ENCODE data around the gene CAPN13. TPM values are rescaled to one million over a fixed set of nuclear protein-coding genes. Genes with fewer than 3 reads are reported as not detected.

Gene CAPN13
- total RNA-seq, 2 experiments from 2014 or later, result not detected

DNA sequence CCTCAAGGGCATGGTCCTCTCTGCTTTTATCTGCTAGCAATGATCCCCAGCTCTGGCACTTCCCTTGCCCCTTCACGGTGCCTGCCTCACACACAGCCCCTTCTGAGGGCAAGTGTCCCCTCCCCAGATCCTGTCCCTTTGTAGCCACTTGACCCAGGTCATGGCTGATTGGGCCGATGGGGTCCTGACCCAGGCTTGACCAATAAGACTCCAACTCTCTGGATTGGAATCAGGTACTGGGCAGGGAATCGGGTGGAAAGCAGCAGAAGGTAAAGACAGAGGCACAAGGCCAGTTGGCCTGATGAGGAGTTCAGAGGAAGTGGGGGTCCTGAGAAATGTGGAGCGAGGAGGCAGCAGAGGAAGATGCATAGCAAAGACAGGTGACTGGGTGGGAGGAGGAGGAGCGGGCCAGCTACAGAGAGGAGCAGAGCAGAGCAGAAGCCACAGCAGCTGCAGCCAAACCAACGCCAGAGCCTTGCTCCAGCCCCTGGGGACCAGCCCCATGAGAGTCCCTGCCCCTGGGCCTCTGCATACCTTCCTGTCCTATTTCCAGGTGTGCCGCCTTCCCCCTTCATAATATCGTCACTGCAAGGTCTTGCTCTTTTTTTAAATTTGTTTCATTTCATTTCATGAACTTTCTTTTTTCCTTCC lies 39.1 kb downstream of the CAPN13 start:
- no peak for DNase-seq
- no peaks in the 10 kb centered on the region for H3K9me3 Mint-ChIP-seq
- no peak overlapping the region for H3K27ac Mint-ChIP-seq
- CTCF ChIA-PET, result interaction anchor here (1.5 kb wide), 1 partner anchor 57 kb away, joined by 3 read pairs; no protein-coding TSS in a partner anchor
- H3K27me3 Mint-ChIP-seq, result peaks cover 17% of the 10 kb centered on the region
- no peaks in the 10 kb centered on the region for H3K36me3 Mint-ChIP-seq
- POLR2A ChIA-PET, result no interaction called here
- H3K4me1 Mint-ChIP-seq (ENCODE audit: low read depth), result no peaks in the 10 kb centered on the region
- H3K4me3 Mint-ChIP-seq, result no peak overlapping the region
- intact Hi-C loops (cut with micrococcal nuclease), result no loop called here

DNA sequence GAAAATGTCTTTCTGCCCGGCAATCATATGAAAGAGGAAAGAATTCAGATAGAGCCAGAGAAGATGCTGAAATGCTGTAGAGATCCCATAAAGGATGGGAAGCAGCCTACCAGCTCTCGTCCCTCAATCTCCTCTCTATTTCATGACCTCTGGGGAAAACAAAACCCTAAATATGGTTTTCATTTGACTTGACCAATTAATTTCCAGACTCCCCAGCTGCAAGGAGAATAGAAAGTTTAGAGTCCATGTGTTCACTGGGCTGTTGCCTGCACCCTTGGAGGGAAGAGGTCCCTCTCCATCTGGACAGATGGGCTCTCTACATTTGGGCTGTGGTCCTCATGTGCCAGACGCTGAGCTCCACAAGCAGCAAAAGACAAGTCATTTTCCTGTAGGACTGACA lies 40.6 kb downstream of the CAPN13 start:
- Mint-ChIP-seq H3K4me3 (no peak overlapping the region), H3K27ac (no peak overlapping the region), H3K4me1 (ENCODE audit: low read depth) (no peaks in the 10 kb centered on the region), H3K27me3 (peaks cover 14% of the 10 kb centered on the region), H3K9me3 (no peaks in the 10 kb centered on the region), H3K36me3 (no peaks in the 10 kb centered on the region)
- intact Hi-C loops (cut with micrococcal nuclease), result no loop called here
- no peak for DNase-seq
- ChIA-PET POLR2A (no interaction called here), CTCF (interaction anchor here (1.5 kb wide), 1 partner anchor 55 kb away, joined by 3 read pairs; no protein-coding TSS in a partner anchor)

DNA sequence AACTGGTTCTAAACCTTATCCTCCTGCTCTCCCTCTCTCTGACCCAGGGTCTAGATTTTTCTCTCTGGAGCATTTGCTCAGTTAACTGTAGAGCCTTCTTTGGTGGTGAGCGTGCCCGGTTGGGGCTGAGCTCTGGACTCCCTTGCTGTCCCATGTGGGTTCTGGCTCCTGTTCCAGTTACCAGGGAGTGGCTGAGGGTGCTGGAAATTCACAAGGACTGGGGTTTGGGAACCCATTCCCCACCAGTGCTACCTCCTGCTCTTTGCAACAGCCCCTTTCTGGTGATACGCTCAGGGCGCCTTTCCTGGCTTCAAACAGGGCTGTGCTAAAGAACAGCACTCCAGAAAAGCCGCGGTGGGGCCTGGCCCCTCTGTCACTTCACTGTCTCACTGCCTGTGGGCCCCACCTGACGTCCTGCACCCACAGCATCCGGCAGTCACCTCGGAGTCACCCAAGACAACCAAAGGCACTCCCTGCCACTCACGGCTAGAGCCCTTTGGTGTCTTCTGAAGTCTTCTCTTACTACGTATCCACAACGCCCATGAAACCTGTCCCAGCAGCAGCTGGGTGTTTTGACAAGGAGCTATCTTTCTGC lies 41.3 kb downstream of the CAPN13 start:
- no peaks in the 10 kb centered on the region for H3K36me3 Mint-ChIP-seq
- intact Hi-C loops (cut with micrococcal nuclease), result no loop called here
- no peak overlapping the region for H3K4me3 Mint-ChIP-seq
- no peak for DNase-seq
- H3K9me3 Mint-ChIP-seq, result no peaks in the 10 kb centered on the region
- ChIA-PET POLR2A (no interaction called here), CTCF (interaction anchor here (2.1 kb wide), 1 partner anchor 54 kb away, joined by 5 read pairs; no protein-coding TSS in a partner anchor)
- H3K4me1 Mint-ChIP-seq (ENCODE audit: low read depth), result no peaks in the 10 kb centered on the region
- H3K27ac Mint-ChIP-seq, result no peak overlapping the region
- peaks cover 14% of the 10 kb centered on the region for H3K27me3 Mint-ChIP-seq

DNA sequence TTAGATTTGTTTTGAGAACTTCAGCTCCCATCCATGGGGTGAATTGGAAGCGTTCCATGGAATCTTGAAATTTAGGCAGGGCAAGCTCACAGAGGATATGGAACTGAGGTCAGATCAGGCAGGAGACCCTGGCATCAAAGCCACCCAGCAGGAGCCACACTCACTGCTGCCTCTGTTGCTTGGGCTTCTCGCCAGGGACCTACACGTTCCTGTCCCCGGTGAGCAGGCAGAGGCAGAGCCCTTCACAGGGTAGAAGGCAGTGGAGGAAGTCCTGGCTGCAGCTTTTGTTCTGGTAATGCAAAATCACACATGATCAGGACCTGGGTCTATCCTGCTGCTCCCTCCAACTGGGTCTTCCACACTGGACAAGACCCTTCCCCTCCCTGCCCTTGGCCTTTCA lies 42.1 kb downstream of the CAPN13 start:
- no peak overlapping the region for H3K4me3 Mint-ChIP-seq
- CTCF ChIA-PET, result interaction anchor here (2.1 kb wide), 1 partner anchor 54 kb away, joined by 5 read pairs; no protein-coding TSS in a partner anchor

DNA sequence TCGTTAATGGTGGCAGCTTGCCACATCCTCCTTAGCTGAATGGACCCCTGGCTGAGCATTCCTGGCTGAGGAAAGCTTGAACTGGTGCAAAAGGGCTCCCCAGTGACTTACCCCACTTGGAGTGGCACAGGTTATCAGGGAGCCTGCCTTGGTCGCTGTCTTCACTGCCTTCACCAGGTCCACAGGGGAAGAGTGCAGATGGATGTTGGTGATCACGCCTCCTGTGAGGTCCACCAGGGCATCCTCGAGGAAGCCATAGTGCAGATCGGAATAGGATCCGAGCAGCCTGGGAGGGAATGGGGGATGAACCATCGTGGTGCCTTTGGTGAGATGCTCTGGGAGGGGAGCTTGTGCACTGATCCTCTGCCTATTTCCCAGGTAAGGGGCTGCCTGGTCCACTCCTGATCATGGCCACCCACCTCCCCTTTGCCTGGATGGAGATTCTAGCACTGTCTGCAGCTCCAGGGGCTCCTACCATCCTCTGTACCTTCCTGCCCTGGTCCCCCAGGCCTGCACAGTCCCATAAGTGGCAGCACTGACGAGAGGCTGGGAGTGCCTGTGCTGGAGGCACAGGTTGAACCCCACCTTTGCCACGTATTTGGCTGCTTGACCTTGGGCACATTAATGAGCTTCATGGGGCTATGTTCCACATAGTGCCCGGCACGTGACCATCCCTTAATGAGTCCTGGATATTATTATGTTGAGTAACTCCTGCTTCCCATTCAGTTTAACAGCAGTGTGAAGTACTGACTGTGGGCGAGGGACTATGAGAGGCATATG lies 43.0 kb downstream of the CAPN13 start:
- H3K9me3 Mint-ChIP-seq, result no peaks in the 10 kb centered on the region
- H3K4me1 Mint-ChIP-seq (ENCODE audit: low read depth), result no peaks in the 10 kb centered on the region
- H3K36me3 Mint-ChIP-seq, result no peaks in the 10 kb centered on the region
- no peak for DNase-seq
- CTCF ChIA-PET, result interaction anchor here (2.1 kb wide), 1 partner anchor 53 kb away, joined by 5 read pairs; no protein-coding TSS in a partner anchor
- H3K4me3 Mint-ChIP-seq, result no peak overlapping the region
- H3K27ac Mint-ChIP-seq, result no peak overlapping the region
- H3K27me3 Mint-ChIP-seq, result peaks cover 6% of the 10 kb centered on the region
- POLR2A ChIA-PET, result no interaction called here
- intact Hi-C loops (cut with micrococcal nuclease), result no loop called here

More for the DNA sequence above, 42.1 kb downstream of the CAPN13 start:
- no peaks in the 10 kb centered on the region for H3K4me1 Mint-ChIP-seq (ENCODE audit: low read depth)
- intact Hi-C loops (cut with micrococcal nuclease), result no loop called here
- no peak for DNase-seq
- no peaks in the 10 kb centered on the region for H3K36me3 Mint-ChIP-seq
- peaks cover 9% of the 10 kb centered on the region for H3K27me3 Mint-ChIP-seq
- POLR2A ChIA-PET, result no interaction called here
- no peaks in the 10 kb centered on the region for H3K9me3 Mint-ChIP-seq
- no peak overlapping the region for H3K27ac Mint-ChIP-seq

DNA sequence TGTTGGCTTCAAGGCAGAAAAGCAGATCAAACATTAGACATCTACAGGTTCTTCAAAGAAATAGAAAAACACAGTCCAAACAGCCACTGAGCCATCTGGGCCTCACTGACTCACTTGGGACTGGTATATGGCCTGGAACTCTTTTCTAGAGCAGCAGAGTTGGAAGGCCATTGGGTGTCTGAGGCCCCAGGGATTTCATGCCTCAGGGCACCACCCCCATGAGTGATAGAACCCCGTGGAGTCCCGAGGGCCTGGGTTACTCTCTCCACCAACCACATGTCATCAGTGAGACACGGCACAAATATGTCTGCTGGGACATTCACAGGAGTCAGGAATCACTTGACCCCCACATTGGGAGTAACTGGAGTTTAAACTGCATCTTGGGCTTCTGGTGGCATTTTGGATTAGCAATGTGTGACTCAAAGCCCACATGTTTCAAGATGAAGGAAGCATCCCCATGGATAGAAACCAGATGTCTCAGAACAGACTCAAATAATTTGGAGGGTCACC lies 44.0 kb downstream of the CAPN13 start:
- no peak overlapping the region for H3K27ac Mint-ChIP-seq
- DNase-seq, result no peak
- no peaks in the 10 kb centered on the region for H3K36me3 Mint-ChIP-seq
- intact Hi-C loops (cut with micrococcal nuclease), result no loop called here
- H3K4me1 Mint-ChIP-seq (ENCODE audit: low read depth), result no peaks in the 10 kb centered on the region
- peaks cover 6% of the 10 kb centered on the region for H3K27me3 Mint-ChIP-seq
- POLR2A ChIA-PET, result no interaction called here
- no peak overlapping the region for H3K4me3 Mint-ChIP-seq
- CTCF ChIA-PET, result no interaction called here
- no peaks in the 10 kb centered on the region for H3K9me3 Mint-ChIP-seq

DNA sequence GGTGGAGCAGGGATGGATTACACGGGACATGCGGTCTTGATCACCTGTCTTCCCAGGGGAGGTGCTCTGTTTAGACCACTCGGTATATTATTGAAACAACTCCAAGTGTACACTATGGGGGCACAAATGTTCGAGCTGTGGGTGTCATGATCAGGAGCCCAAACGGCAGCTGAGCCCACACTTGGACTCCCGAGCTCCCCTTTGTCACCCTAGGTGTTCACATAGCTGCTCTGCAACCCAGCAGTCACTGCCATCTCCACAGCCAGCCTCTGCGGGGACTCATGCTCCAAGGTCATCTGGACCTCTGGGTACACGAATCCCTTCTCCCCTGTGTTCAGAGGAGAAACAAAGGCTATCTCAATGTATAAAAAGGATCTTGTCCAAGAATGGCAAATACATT lies 46.0 kb downstream of the CAPN13 start:
- H3K36me3 Mint-ChIP-seq, result no peaks in the 10 kb centered on the region
- ChIA-PET CTCF (no interaction called here), POLR2A (no interaction called here)
- no peaks in the 10 kb centered on the region for H3K9me3 Mint-ChIP-seq
- H3K4me3 Mint-ChIP-seq, result no peak overlapping the region
- no peaks in the 10 kb centered on the region for H3K4me1 Mint-ChIP-seq (ENCODE audit: low read depth)
- H3K27ac Mint-ChIP-seq, result no peak overlapping the region
- DNase-seq, result no peak
- intact Hi-C loops (cut with micrococcal nuclease), result no loop called here
- peaks cover 6% of the 10 kb centered on the region for H3K27me3 Mint-ChIP-seq

DNA sequence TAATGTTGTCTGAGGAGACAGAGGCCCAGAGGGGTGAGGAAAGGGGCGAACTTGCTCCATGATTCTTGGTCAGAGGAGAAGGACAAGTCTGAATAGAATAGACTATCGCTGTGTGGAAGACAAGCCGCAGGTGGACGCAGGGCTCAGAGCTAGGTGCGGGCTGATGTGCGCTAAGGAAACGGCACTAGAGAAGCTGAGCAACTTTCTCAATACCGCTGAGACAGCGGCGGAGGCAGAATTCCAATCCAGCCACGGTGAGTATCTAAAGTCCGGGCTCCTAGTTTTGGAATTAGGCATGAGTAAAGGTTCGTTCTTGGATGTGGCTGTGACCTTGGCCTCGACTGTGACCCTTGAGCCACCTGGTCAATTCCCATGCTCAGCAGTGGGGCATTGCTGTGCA lies 47.8 kb downstream of the CAPN13 start:
- no peak overlapping the region for H3K4me3 Mint-ChIP-seq
- POLR2A ChIA-PET, result no interaction called here
- H3K27ac Mint-ChIP-seq, result no peak overlapping the region
- no peaks in the 10 kb centered on the region for H3K4me1 Mint-ChIP-seq (ENCODE audit: low read depth)
- DNase-seq, result no peak
- H3K36me3 Mint-ChIP-seq, result no peaks in the 10 kb centered on the region
- CTCF ChIA-PET, result no interaction called here
- intact Hi-C loops (cut with micrococcal nuclease), result no loop called here
- no peaks in the 10 kb centered on the region for H3K9me3 Mint-ChIP-seq
- H3K27me3 Mint-ChIP-seq, result peaks cover 9% of the 10 kb centered on the region

DNA sequence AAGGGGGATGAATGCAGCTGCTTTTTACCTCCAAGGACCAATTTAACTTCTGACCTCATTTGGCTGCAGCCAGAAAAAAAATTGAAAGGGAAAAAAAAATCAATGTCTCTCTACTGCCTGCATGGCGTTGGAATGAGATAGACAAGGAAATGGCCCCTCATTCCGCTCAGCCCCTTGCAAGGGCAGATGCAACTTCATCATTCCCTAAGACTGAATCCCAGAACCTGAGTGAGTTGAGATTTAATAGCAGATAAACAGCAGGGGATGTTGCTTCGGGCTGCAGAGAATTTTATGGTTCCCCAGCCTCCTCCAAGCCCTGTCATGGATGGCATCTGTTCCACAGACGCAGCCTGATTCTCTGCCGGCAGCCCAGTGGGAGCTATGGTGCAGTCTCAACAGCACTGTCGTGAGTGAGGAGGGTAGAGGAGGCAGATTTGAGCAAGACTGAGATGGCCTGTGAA lies 49.0 kb downstream of the CAPN13 start:
- CTCF ChIA-PET, result no interaction called here
- H3K27me3 Mint-ChIP-seq, result peaks cover 9% of the 10 kb centered on the region
- intact Hi-C loops (cut with micrococcal nuclease), result no loop called here
- no peaks in the 10 kb centered on the region for H3K36me3 Mint-ChIP-seq
- POLR2A ChIA-PET, result no interaction called here
- no peak overlapping the region for H3K27ac Mint-ChIP-seq
- DNase-seq, result no peak
- H3K4me3 Mint-ChIP-seq, result no peak overlapping the region
- H3K9me3 Mint-ChIP-seq, result no peaks in the 10 kb centered on the region
- H3K4me1 Mint-ChIP-seq (ENCODE audit: low read depth), result no peaks in the 10 kb centered on the region

DNA sequence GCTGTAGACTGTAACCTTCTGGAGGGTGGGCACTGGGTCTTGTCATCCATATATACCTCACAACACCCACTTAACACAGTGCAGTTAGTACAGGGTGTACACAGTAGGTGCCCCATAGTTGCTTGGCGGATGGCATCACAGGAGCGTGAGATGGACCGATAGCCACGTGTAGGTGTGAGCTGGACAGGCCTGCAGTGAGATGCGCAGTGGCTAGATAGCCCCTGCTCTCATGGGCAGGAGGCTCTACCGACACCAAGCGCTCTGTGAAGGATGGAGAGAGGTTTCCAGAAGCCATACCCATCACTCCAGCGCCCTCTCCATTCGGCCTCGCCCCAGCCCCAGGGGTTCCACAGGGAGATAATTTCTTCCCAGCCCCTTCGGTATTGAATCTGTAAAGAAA lies 49.5 kb downstream of the CAPN13 start:
- ChIA-PET POLR2A (no interaction called here), CTCF (no interaction called here)
- Mint-ChIP-seq H3K27me3 (peaks cover 9% of the 10 kb centered on the region), H3K4me3 (no peak overlapping the region), H3K27ac (no peak overlapping the region), H3K36me3 (no peaks in the 10 kb centered on the region), H3K4me1 (ENCODE audit: low read depth) (no peaks in the 10 kb centered on the region), H3K9me3 (no peaks in the 10 kb centered on the region)
- DNase-seq, result no peak
- intact Hi-C loops (cut with micrococcal nuclease), result no loop called here

DNA sequence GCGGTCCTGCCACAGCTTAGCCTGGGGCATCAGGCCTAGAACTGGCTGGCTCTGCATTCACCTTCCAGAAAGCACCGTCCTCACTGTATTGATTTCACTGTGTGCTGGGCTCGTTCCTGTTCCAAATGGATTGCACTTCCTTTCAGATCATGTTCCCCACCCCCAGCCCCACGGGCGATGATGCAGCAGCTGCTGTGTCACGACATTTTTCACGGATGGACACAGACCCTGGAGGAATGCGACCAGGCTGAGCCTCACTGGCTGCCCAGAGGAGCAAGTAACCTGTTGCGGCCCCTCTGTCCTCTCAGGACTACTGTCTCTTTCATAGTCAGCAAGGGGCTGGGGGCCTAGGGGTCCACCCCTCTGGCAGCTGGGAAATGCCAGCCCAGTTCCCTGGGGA lies 50.3 kb downstream of the CAPN13 start:
- no peak overlapping the region for H3K4me3 Mint-ChIP-seq
- H3K27me3 Mint-ChIP-seq, result peaks cover 9% of the 10 kb centered on the region
- H3K36me3 Mint-ChIP-seq, result no peaks in the 10 kb centered on the region
- DNase-seq, result no peak
- intact Hi-C loops (cut with micrococcal nuclease), result no loop called here
- POLR2A ChIA-PET, result no interaction called here
- H3K27ac Mint-ChIP-seq, result no peak overlapping the region
- H3K4me1 Mint-ChIP-seq (ENCODE audit: low read depth), result no peaks in the 10 kb centered on the region
- CTCF ChIA-PET, result no interaction called here
- H3K9me3 Mint-ChIP-seq, result no peaks in the 10 kb centered on the region

DNA sequence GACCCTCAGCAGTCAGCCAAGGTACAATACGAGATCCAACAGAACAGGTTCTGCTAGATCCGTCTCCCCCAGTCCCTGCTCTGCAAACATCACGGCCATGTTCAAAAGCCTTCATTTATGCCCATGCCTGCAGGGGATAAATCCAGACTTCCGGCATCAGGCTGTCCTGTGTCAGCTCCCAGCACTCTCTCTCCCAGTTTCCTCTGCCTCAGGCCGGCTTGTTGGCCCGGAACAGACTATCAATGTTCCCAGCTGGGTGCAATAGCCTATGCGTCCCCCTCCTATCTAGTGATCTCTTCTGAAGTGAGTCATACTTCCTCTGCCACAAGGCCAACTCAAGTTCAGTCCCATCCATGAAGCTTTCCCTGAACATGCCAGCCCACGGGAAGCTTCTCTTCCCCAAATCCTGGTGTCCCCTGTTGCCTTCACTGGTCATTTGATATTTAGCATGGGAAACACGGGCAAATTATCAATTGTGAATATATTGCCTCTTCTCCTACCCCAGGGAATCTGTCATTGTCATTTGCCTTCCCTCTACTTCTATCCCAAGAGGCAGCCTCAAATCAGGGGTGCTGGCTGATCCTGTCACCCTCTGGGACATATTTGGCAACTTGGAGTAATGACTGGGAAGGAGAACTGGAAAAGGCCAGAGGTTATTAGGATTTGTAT lies 51.1 kb downstream of the CAPN13 start:
- Mint-ChIP-seq H3K4me3 (no peak overlapping the region), H3K4me1 (ENCODE audit: low read depth) (no peaks in the 10 kb centered on the region), H3K9me3 (no peaks in the 10 kb centered on the region), H3K27ac (no peak overlapping the region), H3K36me3 (no peaks in the 10 kb centered on the region), H3K27me3 (peaks cover 9% of the 10 kb centered on the region)
- DNase-seq, result no peak
- CTCF ChIA-PET, result no interaction called here
- intact Hi-C loops (cut with micrococcal nuclease), result no loop called here
- POLR2A ChIA-PET, result no interaction called here

Data from activated CD4-positive, alpha-beta memory T cell treated with anti-CD3 and anti-CD28 coated beads for 36 hours (primary cell).